ENCODE measurements around the gene MMP15. TPM values are rescaled to one million over a fixed set of nuclear protein-coding genes. Genes with fewer than 3 reads are reported as not detected.

The MMP15 gene
- total and polyA plus RNA-seq, 2 of the 13 experiments (the other 11 are each of a cell fraction or from before 2014, with no cell fraction given), result 35.2 to 44.9 TPM

DNA sequence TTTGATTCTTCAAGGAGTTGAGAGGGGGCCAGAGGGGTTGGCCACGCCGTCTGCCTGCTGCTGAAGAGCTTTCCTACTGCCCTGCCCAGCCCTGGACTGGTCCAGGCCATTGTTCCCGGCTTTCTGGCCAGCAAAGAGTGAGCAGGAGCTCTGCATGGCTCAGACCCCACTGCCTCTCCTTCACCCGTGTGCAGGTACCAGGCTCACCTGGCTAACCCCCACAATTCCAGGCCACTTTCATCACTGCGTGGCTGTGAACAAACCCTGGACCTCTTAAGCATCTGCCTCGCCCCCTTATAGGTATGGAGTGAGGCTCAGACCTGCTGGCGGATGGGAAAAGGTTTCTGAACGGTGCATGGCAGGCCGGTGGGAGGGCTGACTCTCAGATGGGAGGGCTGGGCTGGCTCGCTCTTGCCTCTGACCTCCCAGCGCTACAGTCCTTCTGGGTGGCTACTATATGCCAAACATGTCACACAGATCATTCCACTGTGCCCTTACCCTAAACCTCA is 33.9 kb upstream of the MMP15 start:
- Histone ChIP-seq H3K79me2 (ENCODE audit: insufficient read depth, low read length) (no peaks in the 10 kb centered on the region), H3K36me3 (replicated peaks in 1 of 2; ENCODE audit: control insufficient read depth in 1 of 2, insufficient read depth in 2 of 2, low read length in 2 of 2) (peaks cover 4 to 10% of the 10 kb centered on the region in 2 experiments; a peak in 3 of 5 replicates), H3K4me3 (replicated peaks in 1 of 3; ENCODE audit: insufficient read depth in 1 of 3, low read depth in 2 of 3, low read length in 3 of 3) (no peak overlapping the region), H4K20me1 (ENCODE audit: insufficient read depth, low read length) (no peaks in the 10 kb centered on the region), H3K27me3 (ENCODE audit: control insufficient read depth in 1 of 2, insufficient read depth in 2 of 2, low read length in 2 of 2) (peaks cover 2 to 18% of the 10 kb centered on the region in 2 experiments; a peak in 2 of 5 replicates), H2AFZ (ENCODE audit: low read length) (no peak overlapping the region), H3K4me2 (ENCODE audit: low read depth, low read length) (no peak overlapping the region), H3K27ac (ENCODE audit: extremely low read length, insufficient read depth, low read length) (no peak overlapping the region), H3K9ac (ENCODE audit: insufficient read depth, low read depth, low read length) (no peak overlapping the region), H3K4me1 (ENCODE audit: insufficient read depth, low read length) (no peaks in the 10 kb centered on the region), H3K9me3 (ENCODE audit: low read length) (no peaks in the 10 kb centered on the region)
- ATAC-seq (peak; percentile 18), DNase-seq (ENCODE audit: low spot score) (no peak), FAIRE-seq (no peak)
- POLR2A ChIA-PET, result interaction anchor here (0.9 to 1.3 kb wide), 2 partner anchors 10 to 75 kb away, joined by 3 read pairs; partner anchors contain the start of gene USB1
- WGBS (ENCODE audit: low lambda C conversion rate), result 31% methylated on average over 10 of the region's 11 CpGs
- TF ChIP-seq, protein P1, sequence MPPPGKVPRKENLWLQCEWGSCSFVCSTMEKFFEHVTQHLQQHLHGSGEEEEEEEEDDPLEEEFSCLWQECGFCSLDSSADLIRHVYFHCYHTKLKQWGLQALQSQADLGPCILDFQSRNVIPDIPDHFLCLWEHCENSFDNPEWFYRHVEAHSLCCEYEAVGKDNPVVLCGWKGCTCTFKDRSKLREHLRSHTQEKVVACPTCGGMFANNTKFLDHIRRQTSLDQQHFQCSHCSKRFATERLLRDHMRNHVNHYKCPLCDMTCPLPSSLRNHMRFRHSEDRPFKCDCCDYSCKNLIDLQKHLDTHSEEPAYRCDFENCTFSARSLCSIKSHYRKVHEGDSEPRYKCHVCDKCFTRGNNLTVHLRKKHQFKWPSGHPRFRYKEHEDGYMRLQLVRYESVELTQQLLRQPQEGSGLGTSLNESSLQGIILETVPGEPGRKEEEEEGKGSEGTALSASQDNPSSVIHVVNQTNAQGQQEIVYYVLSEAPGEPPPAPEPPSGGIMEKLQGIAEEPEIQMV (CRISPR knock-in tag; IDR thresholded peaks at IDR 0.05; ENCODE audit: low read depth), result no peak
- TF ChIP-seq SMYD3 (CRISPR knock-in tag; IDR thresholded peaks at IDR 0.05) (no peak), TOPORS (CRISPR knock-in tag; IDR thresholded peaks at IDR 0.05) (no peak), ZNF775 (CRISPR knock-in tag; IDR thresholded peaks at IDR 0.05; ENCODE audit: borderline replicate concordance) (no peak), DMAP1 (CRISPR knock-in tag; IDR thresholded peaks at IDR 0.05) (no peak), ZNF839 (CRISPR knock-in tag; IDR thresholded peaks at IDR 0.05; ENCODE audit: borderline replicate concordance) (no peak), ZNF296 (CRISPR knock-in tag; conservative IDR thresholded peaks at IDR 0.05) (no peak), SIX4 (CRISPR knock-in tag; IDR thresholded peaks at IDR 0.05) (no peak), ZNF605 (CRISPR knock-in tag; IDR thresholded peaks at IDR 0.05) (no peak), ZNF879 (CRISPR knock-in tag; IDR thresholded peaks at IDR 0.05) (no peak), HNRNPUL1 (IDR thresholded peaks at IDR 0.05; ENCODE audit: low read depth, low read length) (no peak), ZNF75D (CRISPR knock-in tag; IDR thresholded peaks at IDR 0.05; ENCODE audit: borderline replicate concordance) (no peak), MBD4 (IDR thresholded peaks at IDR 0.05; ENCODE audit: borderline replicate concordance, low read length) (no peak), ZNF552 (CRISPR knock-in tag; IDR thresholded peaks at IDR 0.05; ENCODE audit: borderline replicate concordance) (no peak)
- TF ChIP-seq, protein P2, sequence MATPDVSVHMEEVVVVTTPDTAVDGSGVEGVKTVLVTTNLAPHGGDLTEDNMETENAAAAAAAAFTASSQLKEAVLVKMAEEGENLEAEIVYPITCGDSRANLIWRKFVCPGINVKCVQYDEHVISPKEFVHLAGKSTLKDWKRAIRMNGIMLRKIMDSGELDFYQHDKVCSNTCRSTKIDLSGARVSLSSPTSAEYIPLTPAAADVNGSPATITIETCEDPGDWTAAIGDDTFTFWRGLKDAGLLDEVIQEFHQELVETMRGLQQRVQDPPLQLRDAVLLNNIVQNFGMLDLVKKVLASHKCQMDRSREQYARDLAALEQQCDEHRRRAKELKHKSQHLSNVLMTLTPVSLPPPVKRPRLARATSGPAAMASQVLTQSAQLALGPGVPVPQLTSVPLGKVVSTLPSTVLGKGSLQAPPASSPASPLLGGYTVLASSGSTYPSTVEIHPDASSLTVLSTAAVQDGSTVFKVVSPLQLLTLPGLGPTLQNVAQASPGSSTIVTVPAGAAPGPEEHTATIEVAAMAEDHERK (CRISPR knock-in tag; IDR thresholded peaks at IDR 0.05; ENCODE audit: low read depth), result no peak
- intact Hi-C loops (cut with micrococcal nuclease; ENCODE audit: unreplicated experiment), result no loop called here
- no TSS peak for BruUV-seq (replicated peaks)
- in situ Hi-C loops (cut with HindIII; ENCODE audit: extremely low pct_ligation_motif_present, low pct_unique_long_range_greater_than_20kb), result no loop called here
- CTCF ChIA-PET (ENCODE audit: low intra/inter-chr PET ratio, low total read pairs), result no interaction called here

Measured in HepG2 (cell line).